NCI-H1417 (cell line): ENCODE results near the gene ZNF774.
"Not testable (repeated sequence)": the region's sequence is repeated elsewhere in the genome, so short reads cannot be mapped to it uniquely, and the experiment has no call there.

Source experiments
- DNase-seq, 3 experiments: peaks; one replicate each; lab custom pipeline; 2025; lab: John Stamatoyannopoulos, UW

ZNF774 gene

DNA sequence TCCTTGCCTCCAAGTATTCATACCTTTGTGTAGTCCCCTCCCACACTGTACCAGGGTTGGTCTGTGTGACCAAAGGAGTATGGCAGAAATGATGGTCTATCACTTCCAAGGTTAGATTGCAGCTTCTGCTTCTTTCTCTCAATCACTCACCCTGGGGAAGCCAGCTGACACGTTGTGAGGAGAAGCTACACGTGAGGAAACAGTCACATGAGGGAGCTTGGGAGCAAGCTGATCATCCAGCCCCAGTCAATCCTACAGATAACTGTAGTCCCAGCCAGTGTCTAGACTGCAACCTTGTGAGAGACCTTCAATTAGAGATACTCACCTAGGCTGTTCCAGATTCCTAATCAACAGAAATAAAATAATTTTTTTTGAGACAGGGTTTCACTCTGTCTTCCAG is 6.2 kb upstream of the ZNF774 start:
- no peak for DNase-seq

DNA sequence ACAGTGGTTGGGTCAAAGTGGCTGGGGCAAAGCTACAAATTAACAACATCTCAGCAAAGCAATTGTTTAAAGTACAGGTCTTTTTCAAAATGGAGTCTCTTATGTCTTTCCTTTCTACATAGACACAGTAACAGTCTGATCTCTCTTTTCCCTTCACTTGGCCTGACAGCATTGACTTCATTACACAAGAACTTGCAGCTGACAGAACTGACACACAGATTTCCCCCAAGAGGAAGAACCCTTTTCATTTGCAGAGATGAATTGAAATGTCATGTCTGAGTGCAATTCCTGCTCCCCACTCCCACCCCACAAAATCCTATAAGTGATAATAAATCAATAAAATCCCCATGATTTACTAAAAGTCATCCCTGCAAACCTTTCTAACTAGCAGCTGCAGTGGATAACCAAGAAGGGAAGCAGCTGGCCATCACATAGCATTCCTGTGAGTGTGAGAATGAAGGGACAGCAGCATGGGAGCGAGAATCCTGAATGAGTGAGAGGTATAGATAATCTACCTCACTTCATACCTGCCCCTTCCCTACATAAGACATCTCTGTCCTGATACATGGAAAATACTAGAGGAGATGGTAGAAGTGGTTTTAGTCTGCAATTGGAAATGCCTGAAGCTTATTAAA is 4.5 kb upstream of the ZNF774 start:
- DNase-seq, result not testable (repeated sequence)

DNA sequence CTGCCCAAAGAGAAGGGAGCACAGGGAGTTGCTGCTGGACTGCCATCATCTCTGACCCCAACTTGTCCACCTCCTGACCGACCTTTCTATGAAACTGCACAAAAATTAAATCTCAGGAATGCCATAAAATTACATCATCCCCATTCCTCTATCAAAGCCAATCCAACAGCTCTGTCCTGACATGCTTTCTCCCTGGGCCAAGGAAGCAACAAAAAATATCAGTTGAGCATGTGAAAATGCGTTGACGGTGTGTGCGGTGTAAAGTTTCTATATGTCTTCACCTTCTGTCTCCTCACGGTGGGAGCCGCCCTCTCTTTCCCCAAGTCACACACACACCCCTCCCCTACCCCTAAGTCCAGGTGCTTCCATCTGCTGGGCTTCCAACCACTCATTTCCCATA is 3.6 kb upstream of the ZNF774 start:
- no peak for DNase-seq

DNA sequence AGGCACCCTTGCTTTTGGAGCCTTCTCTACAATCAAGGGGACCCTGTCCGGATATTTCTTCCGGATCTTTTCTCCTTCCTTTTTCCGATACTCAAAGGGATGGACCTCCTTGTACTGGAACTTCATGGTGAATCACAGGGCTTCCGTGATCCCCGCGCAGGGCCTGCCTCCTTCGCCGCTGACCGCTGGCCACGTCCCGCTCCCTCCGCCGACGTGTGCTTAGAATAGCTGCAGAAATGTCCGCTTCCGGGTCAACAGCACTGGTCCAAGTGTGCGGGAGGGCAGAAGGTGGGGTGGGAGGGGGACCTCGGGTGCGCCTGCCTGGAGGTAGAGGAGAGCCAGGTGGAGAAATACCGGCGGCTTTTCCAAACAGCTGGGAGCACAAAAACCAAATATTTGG is 3.0 kb upstream of the ZNF774 start:
- DNase-seq, result no peak

DNA sequence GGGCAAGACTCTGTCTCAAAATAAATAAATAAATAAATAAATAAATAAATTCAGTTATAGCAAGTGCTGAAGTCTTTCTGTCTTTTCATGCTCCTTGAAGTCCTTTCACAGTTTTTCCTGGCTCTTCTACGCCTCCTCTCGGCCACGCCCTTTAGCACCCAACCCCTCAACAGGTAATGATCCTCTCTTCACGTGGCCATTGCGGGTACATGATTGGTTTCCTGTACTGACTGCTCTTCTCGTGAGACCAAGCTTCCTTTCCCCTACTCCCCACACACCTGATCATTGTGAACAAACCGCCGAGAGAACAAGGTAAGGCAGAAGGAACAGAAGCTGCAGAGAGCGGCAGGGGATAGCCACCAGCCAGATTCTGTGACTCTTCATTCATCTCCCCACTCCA is 2.3 kb upstream of the ZNF774 start:
- no peak for DNase-seq

DNA sequence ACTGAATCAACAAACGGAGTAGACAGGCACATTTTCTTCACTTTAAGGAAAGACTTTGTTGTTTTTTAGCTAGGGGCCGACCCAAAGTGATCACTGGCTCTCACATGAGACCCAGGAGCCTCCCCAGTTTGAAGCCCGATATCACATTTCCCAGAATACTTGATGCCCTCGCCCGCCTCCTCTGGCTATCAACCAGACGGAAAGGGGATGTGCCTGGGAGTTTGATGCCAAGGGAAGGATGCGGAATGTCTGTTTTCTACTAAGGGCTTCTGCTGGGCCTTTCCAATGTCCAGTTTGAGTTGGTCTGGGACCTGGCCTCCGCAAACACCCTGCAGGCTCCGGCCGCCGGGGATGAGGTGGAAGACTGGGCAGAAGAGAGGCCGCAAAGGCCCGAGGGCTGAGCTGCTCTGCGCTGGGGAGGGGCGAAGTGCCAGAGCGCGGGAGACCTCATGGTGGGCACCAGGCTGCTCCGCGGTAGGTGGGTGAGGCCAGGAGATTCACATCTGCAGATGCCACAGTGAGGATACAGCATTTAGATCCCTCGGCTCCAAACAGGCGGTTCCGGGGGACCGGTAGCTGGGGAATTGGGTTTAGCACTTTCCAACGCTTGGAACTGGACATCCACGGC is 491 bp upstream of the ZNF774 start:
- DNase-seq, result no peak

DNA sequence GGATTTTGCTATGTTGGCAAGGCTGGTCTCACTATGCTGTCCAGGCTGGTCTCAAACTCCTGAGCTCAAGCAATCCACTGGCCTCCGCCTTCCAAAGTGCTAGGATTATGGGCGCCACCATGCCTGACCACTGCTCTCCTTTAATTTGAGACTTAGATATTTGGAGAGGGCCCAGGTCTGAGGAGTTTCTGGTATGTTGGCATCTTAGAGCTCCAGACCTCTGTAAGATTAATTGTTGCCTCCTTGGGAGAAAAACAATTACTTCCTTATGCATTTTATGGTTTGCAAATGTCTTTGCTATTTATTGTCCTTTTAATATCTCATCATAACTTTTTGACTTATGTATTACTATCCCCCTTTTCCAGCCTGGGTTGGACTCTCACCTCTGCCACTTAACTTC is 2.9 kb downstream of the ZNF774 start:
- DNase-seq, result no peak

DNA sequence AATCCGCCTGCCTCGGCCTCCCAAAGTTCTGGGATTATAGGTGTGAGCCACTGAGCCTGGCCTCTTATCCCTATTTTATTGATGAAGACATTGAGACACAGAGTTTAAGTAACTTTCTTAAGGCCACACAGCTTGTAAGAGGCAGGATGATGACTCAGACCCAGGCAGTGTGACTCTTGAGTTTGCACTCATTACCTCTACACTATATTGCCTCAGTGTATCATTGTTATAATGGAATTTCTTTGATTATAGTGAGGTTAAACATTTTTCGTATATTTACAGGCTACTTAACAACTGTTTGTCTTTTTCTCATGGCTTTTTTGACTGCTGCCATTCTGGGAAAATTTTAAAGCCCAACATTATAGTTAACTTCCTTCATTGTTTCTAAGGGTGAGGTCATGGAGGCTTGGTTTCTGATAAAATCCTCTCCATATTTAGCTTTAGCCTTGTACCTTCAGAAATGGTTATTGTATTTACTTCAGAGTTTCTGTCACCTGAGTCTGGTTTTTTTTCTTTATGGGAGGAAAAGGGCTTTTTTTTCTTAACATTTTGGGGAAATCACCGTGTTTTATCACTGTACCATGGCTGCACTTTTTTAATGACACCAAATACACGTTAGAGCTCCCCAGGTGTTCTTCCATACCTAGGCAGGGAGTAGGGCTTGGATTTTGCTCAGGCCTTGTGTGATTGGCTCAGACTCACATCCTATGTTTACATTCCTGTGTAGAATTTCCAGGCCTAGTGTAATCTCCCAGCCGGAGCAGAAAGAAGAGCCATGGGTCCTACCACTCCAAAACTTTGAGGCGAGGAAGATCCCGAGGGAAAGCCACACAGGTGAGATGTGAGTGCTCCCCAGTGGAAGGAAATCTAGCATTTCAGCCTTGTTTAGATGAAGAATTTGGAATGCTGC is 6.3 kb downstream of the ZNF774 start:
- DNase-seq, result no peak

DNA sequence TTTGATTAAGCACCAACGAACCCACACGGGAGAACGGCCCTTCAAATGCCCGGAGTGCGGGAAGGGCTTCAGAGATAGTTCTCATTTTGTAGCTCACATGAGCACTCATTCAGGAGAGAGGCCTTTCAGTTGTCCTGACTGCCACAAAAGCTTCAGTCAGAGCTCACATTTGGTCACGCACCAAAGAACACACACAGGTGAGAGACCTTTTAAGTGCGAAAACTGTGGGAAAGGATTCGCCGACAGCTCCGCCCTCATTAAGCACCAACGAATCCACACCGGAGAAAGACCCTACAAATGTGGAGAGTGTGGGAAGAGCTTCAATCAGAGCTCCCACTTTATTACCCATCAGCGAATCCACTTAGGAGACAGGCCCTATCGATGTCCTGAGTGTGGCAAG is 8.7 kb downstream of the ZNF774 start:
- peak in 1 of 3 experiments; percentile 94 for DNase-seq

DNA sequence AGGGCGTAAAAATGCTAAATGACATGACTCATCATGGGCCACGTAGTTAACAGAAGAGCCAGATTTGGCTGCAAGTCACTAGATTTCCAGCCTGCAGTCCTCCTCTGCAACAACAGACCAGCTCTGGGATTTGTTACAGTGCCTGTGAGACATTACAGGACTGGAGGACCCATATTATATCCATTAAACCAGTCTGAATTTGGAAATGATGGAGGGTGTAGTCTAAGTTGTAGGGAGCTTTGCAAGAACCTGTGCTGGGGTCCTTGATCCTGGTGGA is 10.8 kb downstream of the ZNF774 start:
- no peak for DNase-seq

DNA sequence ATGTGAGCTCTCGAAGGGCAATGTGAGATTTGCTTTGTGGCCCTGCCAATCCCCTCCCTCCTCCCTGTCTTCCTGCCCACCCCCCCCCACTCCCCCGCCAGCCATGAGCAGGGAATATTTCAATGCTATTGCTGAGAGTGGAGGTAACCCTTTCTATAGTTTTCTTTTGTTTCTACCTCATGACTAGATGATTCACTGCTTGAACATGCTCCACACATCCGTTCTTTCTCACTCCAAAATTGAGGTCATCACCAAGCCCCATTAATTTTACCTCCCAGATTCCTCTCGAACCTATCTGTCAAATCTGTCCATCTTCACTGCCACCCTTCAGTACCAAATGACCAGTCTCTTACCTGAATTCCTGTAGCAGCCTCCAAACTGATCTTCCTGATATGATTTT is 12.2 kb downstream of the ZNF774 start:
- no peak for DNase-seq

DNA sequence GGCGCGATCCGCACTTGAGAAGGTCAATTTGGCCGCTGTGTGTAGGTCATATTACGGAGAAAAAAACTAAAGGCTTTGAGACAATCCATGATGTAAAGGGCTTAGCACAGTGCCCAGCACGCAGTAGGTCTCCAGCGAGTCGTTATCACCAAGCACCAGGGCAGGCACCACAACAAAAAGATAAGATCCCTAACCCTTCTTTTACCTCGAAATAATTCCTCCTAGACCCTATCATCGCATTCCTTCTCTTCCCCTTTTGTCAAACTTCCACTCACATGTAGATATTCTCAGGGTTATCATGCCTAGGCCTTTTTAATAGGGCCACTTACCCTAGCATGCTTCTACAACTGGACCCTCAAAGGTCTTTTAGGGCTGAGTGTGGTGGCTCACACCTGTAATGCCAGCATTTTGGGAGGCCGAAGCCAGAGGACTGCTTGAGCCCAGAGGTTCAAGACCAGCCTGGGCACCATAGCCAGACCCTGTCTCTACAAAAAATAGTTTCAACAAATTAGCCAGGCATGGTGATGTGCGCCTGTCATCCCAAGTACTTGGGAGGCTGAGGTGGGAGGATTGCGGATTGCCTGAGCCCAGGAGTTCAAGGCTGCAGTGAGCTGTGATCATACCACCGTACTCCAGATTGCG is 13.5 kb downstream of the ZNF774 start:
- DNase-seq, result no peak

DNA sequence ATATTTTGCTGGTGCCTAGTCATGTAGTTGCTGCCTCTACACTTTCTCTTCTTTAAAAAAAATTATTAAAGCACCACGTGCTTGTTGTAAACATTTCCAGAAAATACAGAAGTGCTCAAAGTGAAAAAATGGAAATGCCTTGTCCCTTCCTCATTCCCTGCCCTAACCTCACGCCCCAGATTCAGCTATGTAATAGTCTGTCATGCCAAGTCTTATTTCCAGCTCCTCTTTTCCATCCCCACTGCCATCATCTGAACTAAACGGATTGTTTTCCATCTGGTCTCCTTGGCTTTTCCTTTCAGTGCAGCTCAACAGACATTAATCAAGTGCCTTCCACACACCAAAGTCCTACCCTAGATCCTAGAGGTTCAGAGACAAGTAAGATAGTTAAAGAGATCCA is 15.5 kb downstream of the ZNF774 start:
- DNase-seq, result no peak

DNA sequence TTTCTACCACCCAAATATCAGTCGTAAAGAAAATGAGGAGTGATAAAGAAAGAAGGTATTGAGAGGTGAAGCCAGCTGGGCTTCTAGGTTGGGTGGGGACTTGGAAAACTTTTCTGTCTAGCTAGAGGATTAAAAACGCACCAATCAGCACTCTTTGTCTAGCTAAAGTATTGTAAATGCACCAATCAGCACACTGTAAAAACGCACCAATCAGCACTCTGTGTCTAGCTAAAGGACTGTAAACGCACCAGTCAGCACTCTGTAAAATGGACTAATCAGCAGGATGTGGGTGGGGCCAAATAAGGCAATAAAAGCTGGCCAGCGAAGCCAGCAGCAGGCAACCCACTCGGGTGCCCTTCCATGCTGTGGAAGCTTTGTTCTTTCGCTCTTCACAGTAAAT is 23.0 kb downstream of the ZNF774 start:
- no peak for DNase-seq

DNA sequence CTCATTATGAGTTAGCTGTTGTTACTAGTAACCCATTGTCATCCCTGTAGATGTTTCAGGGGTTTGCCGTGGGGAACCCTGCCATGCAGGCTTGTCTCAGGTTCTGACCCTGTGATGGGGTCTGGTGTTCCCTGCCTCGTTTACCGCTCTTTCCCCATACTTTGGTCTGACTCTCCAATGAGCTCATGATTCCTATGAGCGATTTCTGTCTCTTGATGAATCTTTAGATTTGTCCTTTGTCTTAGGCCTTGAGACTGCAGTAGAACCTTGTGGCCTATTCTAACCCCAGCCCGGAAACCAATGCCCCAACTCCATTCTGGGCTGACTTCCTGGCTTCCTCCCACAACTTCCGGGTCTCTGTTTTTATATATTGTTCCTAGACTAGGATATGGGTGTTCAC is 24.7 kb downstream of the ZNF774 start:
- no peak for DNase-seq

DNA sequence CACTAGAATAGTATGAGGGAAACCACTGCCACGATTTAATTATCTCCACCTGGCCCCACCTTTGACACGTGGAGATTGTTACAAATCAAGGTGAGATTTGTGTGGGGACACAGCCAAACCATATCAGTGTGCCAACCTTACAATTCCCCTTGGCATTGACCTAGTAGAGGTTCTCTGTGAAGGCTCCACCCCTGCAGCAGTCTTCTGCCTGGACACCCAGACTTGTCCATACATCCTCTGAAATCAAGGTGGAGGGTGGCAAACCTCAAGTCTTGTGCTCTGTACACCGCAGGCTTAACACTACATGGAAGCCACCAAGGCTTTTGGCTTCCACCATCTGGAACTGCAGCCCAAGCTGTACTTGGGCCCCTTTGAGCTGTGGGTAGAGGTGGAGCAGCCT is 27.2 kb downstream of the ZNF774 start:
- DNase-seq, result no peak

DNA sequence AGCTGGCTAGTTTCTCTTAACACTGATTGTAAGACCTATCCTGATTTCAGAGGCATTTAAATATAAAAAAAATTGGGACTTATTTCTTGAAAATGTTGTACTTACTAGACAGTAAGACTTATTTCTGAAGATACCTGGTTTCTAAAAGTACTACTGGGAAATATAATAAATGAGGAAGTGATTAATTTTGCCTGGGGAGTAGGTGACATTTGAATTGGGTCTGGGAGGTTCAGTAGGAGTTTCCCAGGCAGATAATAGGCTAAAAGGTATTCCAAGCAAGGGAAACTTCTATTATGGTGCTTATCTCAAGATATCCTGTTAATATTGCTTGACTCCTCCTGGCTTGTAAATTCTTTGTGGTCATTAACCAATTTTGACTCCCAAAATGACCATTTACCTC is 29.4 kb downstream of the ZNF774 start:
- DNase-seq, result no peak

DNA sequence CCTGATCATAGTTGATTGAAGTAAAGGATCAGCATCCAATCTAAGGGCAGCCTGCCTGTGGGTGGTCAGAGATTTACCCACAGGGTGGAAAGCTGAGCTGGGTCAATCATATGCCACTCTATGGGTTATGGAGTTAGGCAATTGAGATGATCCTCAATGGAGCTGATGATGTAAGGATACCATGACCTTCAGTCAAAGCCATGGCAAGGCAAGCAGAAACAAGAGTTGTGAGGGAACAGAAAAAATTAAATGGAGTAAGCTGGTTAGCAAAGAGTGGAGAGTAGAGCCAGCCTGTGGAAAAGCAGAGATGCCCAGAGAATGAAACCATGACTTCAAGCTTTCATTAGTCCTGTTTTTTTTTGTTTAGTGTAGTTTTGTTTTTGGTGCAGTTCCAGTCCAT is 30.2 kb downstream of the ZNF774 start:
- DNase-seq, result no peak

DNA sequence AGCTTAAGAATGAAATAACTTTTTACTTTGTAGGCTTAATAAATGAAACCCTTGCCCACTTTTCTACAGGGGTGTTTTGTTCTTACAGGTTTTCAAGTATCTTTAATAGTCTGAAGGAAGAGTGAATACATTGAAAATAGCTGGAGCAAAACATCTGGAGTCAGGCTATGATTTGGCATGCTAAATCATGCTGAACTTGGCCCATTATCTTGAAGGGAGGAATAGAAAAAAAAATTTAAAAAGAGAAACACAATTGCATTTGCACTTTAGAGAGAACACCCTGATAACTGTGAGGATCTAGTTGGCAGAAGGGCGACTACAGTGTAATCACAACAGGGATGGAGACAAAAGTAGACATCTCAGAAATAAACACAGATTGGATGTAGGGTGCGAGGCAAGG is 34.1 kb downstream of the ZNF774 start:
- no peak for DNase-seq

DNA sequence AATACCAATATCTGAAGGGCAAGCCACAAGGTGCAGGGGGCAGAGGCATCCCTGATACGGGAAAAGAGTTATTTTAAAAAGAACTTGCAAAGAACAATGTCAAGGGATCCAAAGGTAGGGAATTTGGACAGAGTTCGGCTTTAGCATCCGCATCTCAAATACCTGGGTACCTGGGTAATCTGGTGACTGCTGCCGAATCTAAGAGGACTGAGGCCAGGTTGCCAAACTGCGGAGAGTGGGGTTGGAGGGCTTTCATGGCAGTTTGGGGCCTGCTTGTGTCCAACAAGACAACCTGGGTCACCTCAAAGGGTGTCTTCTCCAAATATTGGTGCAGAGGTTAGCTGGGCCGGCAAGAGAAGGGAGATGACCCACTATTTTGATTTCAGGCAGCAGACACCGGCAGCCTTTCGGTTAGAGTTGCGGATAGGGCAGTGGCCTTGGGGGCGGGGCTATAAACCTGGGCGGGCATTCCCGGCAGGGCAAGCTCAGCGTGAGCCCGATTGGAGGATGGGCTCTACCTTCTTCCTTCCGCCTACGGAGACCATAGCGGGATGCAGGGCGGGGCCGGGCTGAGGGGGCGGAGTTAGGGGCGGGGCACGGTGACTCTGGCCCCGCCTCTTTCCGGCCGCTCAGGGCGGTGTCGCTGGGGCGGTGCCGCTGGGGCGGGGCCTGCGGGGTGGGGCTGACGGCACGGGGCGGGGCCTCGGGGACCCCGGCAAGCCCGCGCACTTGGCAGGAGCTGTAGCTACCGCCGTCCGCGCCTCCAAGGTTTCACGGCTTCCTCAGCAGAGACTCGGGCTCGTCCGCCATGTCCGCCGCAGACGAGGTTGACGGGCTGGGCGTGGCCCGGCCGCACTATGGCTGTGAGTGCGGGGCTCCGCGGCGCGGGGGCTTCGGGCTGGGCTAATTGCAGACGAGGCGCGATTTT is 35.7 kb downstream of the ZNF774 start, which contains the start of gene IQGAP1:
Gene IQGAP1 (plus strand): TSS at position 709 of the 928 bp plus-strand sequence. CDS start 100 bp downstream, at position 809.
- peak; percentile 98 to 99 (median 99) for DNase-seq
